SK-N-SH (cell line): ENCODE results near the gene PRICKLE1. TPM values are rescaled to one million over a fixed set of nuclear protein-coding genes. Genes with fewer than 3 reads are reported as not detected.

ENCODE experiments used
- CTCF ChIA-PET: fragments of 300-600, 350-600 bp; formaldehyde crosslinking; extraction: SDS; loops from one replicate; lab custom pipeline; 2021; lab: Yijun Ruan, JAX
- POLR2A ChIA-PET: fragments of 350-600 bp; sonication (Branson Sonifier 250); formaldehyde crosslinking; extraction: SDS; loops from one replicate; lab custom pipeline; 2020; ENCODE audit warnings: antibody characterized with exemption, inconsistent platforms; lab: Yijun Ruan, JAX
- DNase-seq: peaks from one replicate; pipeline ENCODE4 v3.0.0; 2012
- H2AFZ ChIP-seq: fragments of 200-600 bp; sonication (generic); 2 replicates; pipeline ENCODE4 v1.8.1; 2016; ENCODE audit warnings: antibody characterized with exemption, mild to moderate bottlenecking, low read depth
- H3F3A ChIP-seq: fragments of 200-600 bp; sonication (generic); replicated peaks from 2 replicates; pipeline ENCODE3; 2016; ENCODE audit warnings: antibody characterized with exemption, mild to moderate bottlenecking; ENCODE audit not compliant: insufficient read depth
- H3K27ac ChIP-seq, 2 experiments: fragments of 200-500 bp in 1 of 2; fragments of 200-600 bp in 1 of 2; sonication (Bioruptor generic) in 1 of 2; sonication (generic), shearing (Covaris generic) in 1 of 2; 2 replicates each; pipeline versions ENCODE4 v1.5.1 to v1.6.1; 2014 to 2016; ENCODE audit warnings: low read depth in 2 of 2, inconsistent platforms in 1 of 2, low read length in 1 of 2, mild to moderate bottlenecking in 1 of 2, mixed read lengths in 1 of 2
- H3K27me3 ChIP-seq: fragments of 200-600 bp; sonication (generic), shearing (Covaris generic); 2 replicates; pipeline ENCODE4 v1.6.1; 2016; ENCODE audit warnings: mixed run types; ENCODE audit not compliant: insufficient read depth
- H3K36me3 ChIP-seq, 2 experiments: fragments of 200-500 bp in 1 of 2; fragments of 200-600 bp in 1 of 2; sonication (Bioruptor generic) in 1 of 2; sonication (generic) in 1 of 2; replicated peaks in 1 of 2; 2 replicates each; pipeline versions ENCODE3 to v1.5.1; 2014 to 2016; ENCODE audit warnings: low read length in 1 of 2, mild to moderate bottlenecking in 1 of 2; ENCODE audit not compliant: insufficient read depth in 2 of 2, control insufficient read depth in 1 of 2
- H3K4me1 ChIP-seq, 2 experiments: fragments of 200-500 bp in 1 of 2; fragments of 200-600 bp in 1 of 2; sonication (Bioruptor generic) in 1 of 2; sonication (generic), shearing (Covaris generic) in 1 of 2; 2 replicates each; pipeline versions ENCODE4 v1.5.1 to v1.6.1; 2014 to 2016; ENCODE audit warnings: low read depth in 1 of 2, low read length in 1 of 2, mixed run types in 1 of 2; ENCODE audit not compliant: insufficient read depth in 2 of 2, control insufficient read depth in 1 of 2
- H3K4me2 ChIP-seq: fragments of 200-600 bp; sonication (generic), shearing (Covaris generic); 2 replicates; pipeline ENCODE4 v1.6.1; 2017; ENCODE audit warnings: mixed run types
- H3K4me3 ChIP-seq, 2 experiments: fragments of 200-500 bp in 1 of 2; fragments of 200-600 bp in 1 of 2; sonication (Bioruptor generic) in 1 of 2; sonication (generic), shearing (Covaris generic) in 1 of 2; 2 replicates each; pipeline versions ENCODE4 v1.5.1 to v1.8.1; 2014 to 2016; ENCODE audit warnings: low read depth in 2 of 2, inconsistent platforms in 1 of 2, low read length in 1 of 2, mild to moderate bottlenecking in 1 of 2, mixed read lengths in 1 of 2, moderate library complexity in 1 of 2
- H3K79me2 ChIP-seq: fragments of 200-600 bp; sonication (generic); 2 replicates; pipeline ENCODE4 v1.8.1; 2017; ENCODE audit warnings: mild to moderate bottlenecking; ENCODE audit not compliant: insufficient read depth
- H3K9ac ChIP-seq: fragments of 200-600 bp; sonication (generic); 2 replicates; pipeline ENCODE4 v1.6.1; 2017; ENCODE audit warnings: mixed run types
- H3K9me2 ChIP-seq: fragments of 200-600 bp; sonication (generic); 2 replicates; pipeline ENCODE4 v1.6.1; 2017; ENCODE audit warnings: mixed run types
- H3K9me3 ChIP-seq: fragments of 200-600 bp; sonication (generic); 2 replicates; pipeline ENCODE4 v1.6.1; 2017; ENCODE audit warnings: mixed run types, mild to moderate bottlenecking, moderate library complexity
- H4K20me1 ChIP-seq: fragments of 200-600 bp; sonication (generic); 2 replicates; pipeline ENCODE4 v1.6.1; 2017; ENCODE audit warnings: mild to moderate bottlenecking, mixed run types; ENCODE audit not compliant: insufficient read depth
- CHD2 ChIP-seq: fragments of 150-350 bp; IDR thresholded peaks from 2 replicates; pipeline ENCODE4 v1.6.1; 2018; ENCODE audit warnings: low read length; ENCODE audit not compliant: partially characterized antibody
- EP300 ChIP-seq, 2 experiments: IDR thresholded peaks; 2 replicates each; pipeline versions ENCODE4 v1.4.0 to v1.6.1; 2012; ENCODE audit warnings: borderline replicate concordance in 1 of 2, low read depth in 1 of 2, low read length in 1 of 2
- FOXM1 ChIP-seq: IDR thresholded peaks from 2 replicates; pipeline ENCODE4 v1.4.0; 2012; ENCODE audit warnings: low read depth, mild to moderate bottlenecking
- GABPA ChIP-seq: IDR thresholded peaks from 2 replicates; pipeline ENCODE4 v1.4.0; 2012; ENCODE audit warnings: low read depth, mild to moderate bottlenecking
- RAD21 ChIP-seq: IDR thresholded peaks from 2 replicates; pipeline ENCODE4 v1.6.1; 2012; ENCODE audit warnings: mild to moderate bottlenecking, low read length
- RXRA ChIP-seq: IDR thresholded peaks from 2 replicates; pipeline ENCODE4 v1.4.0; 2012; ENCODE audit warnings: low read depth, mild to moderate bottlenecking, borderline replicate concordance
- TEAD4 ChIP-seq: IDR thresholded peaks from 2 replicates; pipeline ENCODE4 v1.4.0; 2012; ENCODE audit warnings: mild to moderate bottlenecking, borderline replicate concordance; ENCODE audit not compliant: insufficient read depth
- WGBS: methylation state at CpG from one replicate; pipeline ENCODE4 v1.1.6; 2017; ENCODE audit warnings: low lambda C conversion rate; 5-methylcytosine and 5-hydroxymethylcytosine counted together
- polyA plus RNA-seq, 3 experiments: library from polyadenylated mRNA; depleted of rRNA; stranded (reverse); fragments of >200 nt; gene quantifications; 2 replicates each; pipeline ENCODE4 v1.2.3, GENCODE V29; 2012
- TF ChIP-seq, protein P1 (sequence below): IDR thresholded peaks from 2 replicates; pipeline ENCODE4 v1.4.0; 2012; ENCODE audit warnings: low read depth, borderline replicate concordance
- TF ChIP-seq, protein P2 (sequence below): IDR thresholded peaks from 2 replicates; pipeline ENCODE4; 2012
- TF ChIP-seq, protein P3 (sequence below): fragments of 200-600 bp; sonication (generic); IDR thresholded peaks from 2 replicates; pipeline ENCODE4 v1.6.1; 2017; ENCODE audit warnings: antibody characterized with exemption, mild to moderate bottlenecking, moderate library complexity

The PRICKLE1 gene
- polyA plus RNA-seq, 1 of the 3 experiments (the other 2 are of a cell fraction), result 1.2 TPM

DNA sequence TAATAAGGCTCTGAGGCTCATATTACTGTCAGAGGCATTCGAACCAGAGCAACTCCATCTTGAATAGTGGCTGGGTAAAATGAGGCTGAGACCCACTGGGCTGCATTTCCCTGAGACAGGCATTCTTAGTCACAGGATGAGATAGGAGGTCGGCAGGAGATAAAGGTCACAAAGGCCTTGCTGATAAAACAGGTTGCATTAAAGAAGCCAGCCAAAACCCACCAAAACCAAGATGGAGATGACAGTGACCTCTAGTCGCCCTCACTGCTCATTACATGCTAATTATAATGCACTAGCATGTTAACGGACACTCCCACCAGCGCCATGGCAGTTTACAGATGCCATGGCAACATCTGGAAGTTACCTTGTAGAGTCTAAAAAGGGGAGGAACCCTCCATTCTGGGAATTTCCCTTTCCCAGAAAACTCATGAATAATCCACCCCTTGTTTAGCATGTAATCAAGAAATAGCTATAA lies 18.1 kb upstream of the PRICKLE1 start:
- POLR2A ChIA-PET, result no interaction called here
- no peaks in the 10 kb centered on the region for H3K36me3 ChIP-seq
- WGBS, result 36% methylated on average over 5 of the region's 5 CpGs

DNA sequence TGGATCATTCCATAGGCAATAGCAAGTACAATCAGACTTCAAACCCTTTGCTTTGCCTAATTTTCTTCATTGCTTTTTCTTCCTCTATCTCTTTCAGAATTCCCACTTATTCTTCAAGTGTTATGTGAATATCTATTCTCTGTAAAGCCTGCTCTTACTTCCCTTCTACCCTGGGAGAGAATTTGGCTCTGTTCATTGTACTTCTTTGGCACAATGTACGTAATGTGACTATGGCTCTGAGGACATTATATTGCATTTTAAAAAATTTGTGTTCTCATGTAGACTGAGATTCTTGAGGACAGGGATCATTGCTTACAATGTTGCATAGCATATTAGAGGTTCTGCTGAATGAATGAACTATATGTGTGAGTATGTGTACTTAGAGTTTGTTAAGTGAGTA lies 16.9 kb upstream of the PRICKLE1 start:
- no peaks in the 10 kb centered on the region for H4K20me1 ChIP-seq
- H3K4me3 ChIP-seq, result no peak overlapping the region
- no peak for DNase-seq
- no peak overlapping the region for H3K27ac ChIP-seq
- H3F3A ChIP-seq, result no peaks in the 10 kb centered on the region
- no peak overlapping the region for H3K4me2 ChIP-seq
- no peaks in the 10 kb centered on the region for H3K9me2 ChIP-seq
- POLR2A ChIA-PET, result no interaction called here
- no peaks in the 10 kb centered on the region for H3K36me3 ChIP-seq
- CTCF ChIA-PET, result no interaction called here
- H3K79me2 ChIP-seq, result no peaks in the 10 kb centered on the region
- H3K9ac ChIP-seq, result no peak overlapping the region
- H3K4me1 ChIP-seq, result no peaks in the 10 kb centered on the region
- H2AFZ ChIP-seq, result no peak overlapping the region
- no peaks in the 10 kb centered on the region; the same call in 1 of the 2 replicates for H3K27me3 ChIP-seq
- no peak for TF ChIP-seq RAD21
- TF ChIP-seq, protein P1, sequence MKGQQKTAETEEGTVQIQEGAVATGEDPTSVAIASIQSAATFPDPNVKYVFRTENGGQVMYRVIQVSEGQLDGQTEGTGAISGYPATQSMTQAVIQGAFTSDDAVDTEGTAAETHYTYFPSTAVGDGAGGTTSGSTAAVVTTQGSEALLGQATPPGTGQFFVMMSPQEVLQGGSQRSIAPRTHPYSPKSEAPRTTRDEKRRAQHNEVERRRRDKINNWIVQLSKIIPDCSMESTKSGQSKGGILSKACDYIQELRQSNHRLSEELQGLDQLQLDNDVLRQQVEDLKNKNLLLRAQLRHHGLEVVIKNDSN, result no peak
- TF ChIP-seq, protein P2, sequence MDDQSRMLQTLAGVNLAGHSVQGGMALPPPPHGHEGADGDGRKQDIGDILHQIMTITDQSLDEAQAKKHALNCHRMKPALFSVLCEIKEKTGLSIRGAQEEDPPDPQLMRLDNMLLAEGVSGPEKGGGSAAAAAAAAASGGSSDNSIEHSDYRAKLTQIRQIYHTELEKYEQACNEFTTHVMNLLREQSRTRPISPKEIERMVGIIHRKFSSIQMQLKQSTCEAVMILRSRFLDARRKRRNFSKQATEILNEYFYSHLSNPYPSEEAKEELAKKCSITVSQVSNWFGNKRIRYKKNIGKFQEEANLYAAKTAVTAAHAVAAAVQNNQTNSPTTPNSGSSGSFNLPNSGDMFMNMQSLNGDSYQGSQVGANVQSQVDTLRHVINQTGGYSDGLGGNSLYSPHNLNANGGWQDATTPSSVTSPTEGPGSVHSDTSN, result no peak
- no peak for TF ChIP-seq TEAD4
- TF ChIP-seq, protein P3, sequence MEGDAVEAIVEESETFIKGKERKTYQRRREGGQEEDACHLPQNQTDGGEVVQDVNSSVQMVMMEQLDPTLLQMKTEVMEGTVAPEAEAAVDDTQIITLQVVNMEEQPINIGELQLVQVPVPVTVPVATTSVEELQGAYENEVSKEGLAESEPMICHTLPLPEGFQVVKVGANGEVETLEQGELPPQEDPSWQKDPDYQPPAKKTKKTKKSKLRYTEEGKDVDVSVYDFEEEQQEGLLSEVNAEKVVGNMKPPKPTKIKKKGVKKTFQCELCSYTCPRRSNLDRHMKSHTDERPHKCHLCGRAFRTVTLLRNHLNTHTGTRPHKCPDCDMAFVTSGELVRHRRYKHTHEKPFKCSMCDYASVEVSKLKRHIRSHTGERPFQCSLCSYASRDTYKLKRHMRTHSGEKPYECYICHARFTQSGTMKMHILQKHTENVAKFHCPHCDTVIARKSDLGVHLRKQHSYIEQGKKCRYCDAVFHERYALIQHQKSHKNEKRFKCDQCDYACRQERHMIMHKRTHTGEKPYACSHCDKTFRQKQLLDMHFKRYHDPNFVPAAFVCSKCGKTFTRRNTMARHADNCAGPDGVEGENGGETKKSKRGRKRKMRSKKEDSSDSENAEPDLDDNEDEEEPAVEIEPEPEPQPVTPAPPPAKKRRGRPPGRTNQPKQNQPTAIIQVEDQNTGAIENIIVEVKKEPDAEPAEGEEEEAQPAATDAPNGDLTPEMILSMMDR, result no peak
- no peak for TF ChIP-seq CHD2
- TF ChIP-seq RXRA, result no peak
- no peak for TF ChIP-seq FOXM1
- no peaks in the 10 kb centered on the region for H3K9me3 ChIP-seq
- WGBS, result 60% methylated on average over 1 of the region's 1 CpG

More for the DNA sequence above, 18.1 kb upstream of the PRICKLE1 start:
- H3K27ac ChIP-seq, result no peak overlapping the region
- no peaks in the 10 kb centered on the region for H3K9me2 ChIP-seq
- no peaks in the 10 kb centered on the region for H3K9me3 ChIP-seq
- H3F3A ChIP-seq, result no peaks in the 10 kb centered on the region
- no peaks in the 10 kb centered on the region for H3K79me2 ChIP-seq
- CTCF ChIA-PET, result no interaction called here
- H3K4me2 ChIP-seq, result no peak overlapping the region
- no peak for TF ChIP-seq EP300 (IDR thresholded peaks at IDR 0.05; ENCODE audit: borderline replicate concordance in 1 of 2, low read depth in 1 of 2, low read length in 1 of 2)
- TF ChIP-seq CHD2, result no peak
- no peak for TF ChIP-seq GABPA
- TF ChIP-seq RAD21, result no peak
- H3K9ac ChIP-seq, result no peak overlapping the region
- H3K27me3 ChIP-seq, result no peaks in the 10 kb centered on the region
- no peaks in the 10 kb centered on the region for H3K4me1 ChIP-seq
- H3K4me3 ChIP-seq, result no peak overlapping the region
- no peak overlapping the region for H2AFZ ChIP-seq
- DNase-seq, result no peak
- H4K20me1 ChIP-seq, result no peaks in the 10 kb centered on the region
